SK-N-SH treated with all-trans-retinoic acid at 6 μM for 48 hours (cell line): ENCODE measurements around the gene CFAP20DC.

Source experiments
- ATAC-seq: fragments of 200-7000 bp; cut with Tn5 transposase; 3 replicates; pipeline ENCODE4 v1.9.1; 2020; ENCODE audit warnings: mild to moderate bottlenecking, moderate library complexity
- ARNTL ChIP-seq: fragments of 450-650 bp; formaldehyde crosslinking; IDR thresholded peaks from 2 replicates; pipeline ENCODE4 v1.5.0; 2020; ENCODE audit warnings: low read depth, mild to moderate bottlenecking, moderate library complexity, borderline replicate concordance
- BACH2 ChIP-seq: fragments of 250-450 bp; sonication (Bioruptor Pico); IDR thresholded peaks from 2 replicates; pipeline ENCODE4 v1.9.0; 2021; ENCODE audit warnings: mild to moderate bottlenecking, borderline replicate concordance
- CREB5 ChIP-seq: fragments of 250-450 bp; sonication (Bioruptor Pico); IDR thresholded peaks from 2 replicates; pipeline ENCODE4 v1.5.1; 2020; ENCODE audit warnings: low read depth, mild to moderate bottlenecking, moderate library complexity
- CSRNP3 ChIP-seq: fragments of 250-450 bp; sonication (Bioruptor Pico); IDR thresholded peaks from 2 replicates; pipeline ENCODE4 v1.5.1; 2021; ENCODE audit warnings: mild to moderate bottlenecking, moderate library complexity
- ESRRG ChIP-seq: fragments of 250-450 bp; sonication (Bioruptor Pico); IDR thresholded peaks from 2 replicates; pipeline ENCODE4 v1.6.1; 2021; ENCODE audit warnings: mild to moderate bottlenecking
- GLIS3 ChIP-seq: fragments of 250-450 bp; sonication (Bioruptor Pico); IDR thresholded peaks from 2 replicates; pipeline ENCODE4 v1.5.0; 2020; ENCODE audit warnings: mild to moderate bottlenecking, moderate library complexity
- OSR1 ChIP-seq: fragments of 250-450 bp; sonication (Bioruptor Pico); IDR thresholded peaks from 2 replicates; pipeline ENCODE4 v1.8.0; 2022; ENCODE audit warnings: moderate library complexity, mild to moderate bottlenecking, inconsistent platforms
- PATZ1 ChIP-seq: fragments of 250-450 bp; sonication (Bioruptor Pico); IDR thresholded peaks from 2 replicates; pipeline ENCODE4 v1.8.0; 2020; ENCODE audit warnings: mild to moderate bottlenecking, moderate library complexity, borderline replicate concordance
- POU6F1 ChIP-seq: fragments of 250-450 bp; sonication (Bioruptor Pico); IDR thresholded peaks from 2 replicates; pipeline ENCODE4 v1.8.0; 2021; ENCODE audit warnings: low read depth, mild to moderate bottlenecking, moderate library complexity, borderline replicate concordance
- PPARA ChIP-seq: fragments of 250-450 bp; sonication (Bioruptor Pico); IDR thresholded peaks from 2 replicates; pipeline ENCODE4 v1.5.0; 2020; ENCODE audit warnings: mild to moderate bottlenecking, borderline replicate concordance
- RARB ChIP-seq: fragments of 250-450 bp; sonication (Bioruptor Pico); IDR thresholded peaks from 2 replicates; pipeline ENCODE4 v1.8.0; 2021; ENCODE audit warnings: mild to moderate bottlenecking, moderate library complexity
- SNAI2 ChIP-seq: fragments of 250-450 bp; sonication (Bioruptor Pico); IDR thresholded peaks from 2 replicates; pipeline ENCODE4 v1.5.0; 2020; ENCODE audit warnings: mild to moderate bottlenecking, moderate library complexity
- TCF4 ChIP-seq: fragments of 250-450 bp; sonication (Bioruptor Pico); IDR thresholded peaks from 2 replicates; pipeline ENCODE4 v1.8.0; 2021; ENCODE audit warnings: mild to moderate bottlenecking, moderate library complexity, borderline replicate concordance
- TOX ChIP-seq: fragments of 250-450 bp; sonication (Bioruptor Pico); IDR thresholded peaks from 2 replicates; pipeline ENCODE4 v1.8.0; 2021; ENCODE audit warnings: mild to moderate bottlenecking, moderate library complexity, borderline replicate concordance
- TSHZ2 ChIP-seq: fragments of 250-450 bp; sonication (Bioruptor Pico); IDR thresholded peaks from 2 replicates; pipeline ENCODE4 v1.5.0; 2020; ENCODE audit warnings: mild to moderate bottlenecking, moderate library complexity
- ZC3H10 ChIP-seq: fragments of 250-450 bp; sonication (Bioruptor Pico); IDR thresholded peaks from 2 replicates; pipeline ENCODE4 v1.5.1; 2021; ENCODE audit warnings: mild to moderate bottlenecking, moderate library complexity
- ZFP3 ChIP-seq: fragments of 250-450 bp; sonication (Bioruptor Pico); IDR thresholded peaks from 2 replicates; pipeline ENCODE4 v1.5.0; 2020; ENCODE audit warnings: mild to moderate bottlenecking, moderate library complexity
- ZFP30 ChIP-seq: fragments of 450-650 bp; formaldehyde crosslinking; IDR thresholded peaks from 2 replicates; pipeline ENCODE4 v1.5.0; 2022; ENCODE audit warnings: mild to moderate bottlenecking, moderate library complexity
- ZNF565 ChIP-seq: fragments of 450-650 bp; formaldehyde crosslinking; conservative IDR thresholded peaks from 2 replicates; pipeline ENCODE4 v1.5.0; 2020; ENCODE audit warnings: low read depth, mild to moderate bottlenecking, moderate library complexity
- ZNF70 ChIP-seq: fragments of 450-650 bp; formaldehyde crosslinking; IDR thresholded peaks from 2 replicates; pipeline ENCODE4 v1.5.0; 2020; ENCODE audit warnings: mild to moderate bottlenecking, moderate library complexity
- ZNF8 ChIP-seq: fragments of 450-650 bp; formaldehyde crosslinking; IDR thresholded peaks from 2 replicates; pipeline ENCODE4 v1.5.0; 2020; ENCODE audit warnings: mild to moderate bottlenecking, moderate library complexity

CFAP20DC gene

GRCh38 chr3:58900386-58900785 lies 149.4 kb downstream of the CFAP20DC start:
- TF ChIP-seq ARNTL (CRISPR knock-in tag) (no peak), RARB (CRISPR knock-in tag) (no peak), ZC3H10 (CRISPR knock-in tag) (no peak)
- ATAC-seq, result no peak

GRCh38 chr3:58899953-58900298 lies 149.9 kb downstream of the CFAP20DC start:
- TF ChIP-seq ARNTL (CRISPR knock-in tag), result no peak
- TF ChIP-seq ZNF565 (CRISPR knock-in tag), result no peak
- TF ChIP-seq TSHZ2 (CRISPR knock-in tag), result no peak
- no peak for TF ChIP-seq ZC3H10 (CRISPR knock-in tag)
- TF ChIP-seq PATZ1 (CRISPR knock-in tag), result no peak
- ATAC-seq, result peak; percentile 16; the same call in 1 of the 3 replicates

GRCh38 chr3:58899159-58899952 lies 150.5 kb downstream of the CFAP20DC start:
- TF ChIP-seq TCF4 (CRISPR knock-in tag), result peak; percentile 41; the same call in 1 of the 2 replicates
- TF ChIP-seq POU6F1 (CRISPR knock-in tag), result no peak
- peak; percentile 58 for ATAC-seq

- ATAC-seq, result no peak
- TF ChIP-seq ZNF70 (CRISPR knock-in tag) (no peak), OSR1 (CRISPR knock-in tag) (no peak), ARNTL (CRISPR knock-in tag) (no peak), ZNF565 (CRISPR knock-in tag) (no peak), ZNF8 (CRISPR knock-in tag) (no peak), CREB5 (CRISPR knock-in tag) (no peak), BACH2 (CRISPR knock-in tag) (no peak), TSHZ2 (CRISPR knock-in tag) (no peak), TCF4 (CRISPR knock-in tag) (no peak), TOX (CRISPR knock-in tag) (no peak), GLIS3 (no peak), POU6F1 (CRISPR knock-in tag) (no peak), PPARA (CRISPR knock-in tag) (no peak), RARB (CRISPR knock-in tag) (no peak), CSRNP3 (CRISPR knock-in tag) (no peak), SNAI2 (no peak), ESRRG (CRISPR knock-in tag) (no peak), ZC3H10 (CRISPR knock-in tag) (no peak), ZFP3 (CRISPR knock-in tag) (no peak), ZFP30 (no peak)
Measured at GRCh38 chr3:58898513-58898912, 151.3 kb downstream of the CFAP20DC start.
